HL-60 (cell line): Measurements from ENCODE around the gene NBAS.

Source experiments
- DNase-seq, 2 experiments: peaks; one replicate each; pipeline ENCODE4 v3.0.0-alpha.2; 2010 to 2020; ENCODE audit warnings: low read depth in 1 of 2, low spot score in 1 of 2
- H3K27ac ChIP-seq: fragments of 250-450 bp; sonication (Bioruptor Pico); replicated peaks from 2 replicates; pipeline ENCODE4 v1.5.1; 2020; ENCODE audit warnings: mild to moderate bottlenecking, moderate library complexity
- H3K27me3 ChIP-seq: fragments of 250-450 bp; sonication (Bioruptor Pico); 2 replicates; pipeline ENCODE4 v1.5.1; 2021; ENCODE audit warnings: mild to moderate bottlenecking, moderate library complexity; ENCODE audit not compliant: insufficient read depth, poor library complexity, severe bottlenecking
- H3K4me3 ChIP-seq: replicated peaks from 2 replicates; pipeline ENCODE4 v1.5.1; 2011; ENCODE audit warnings: mild to moderate bottlenecking, control low read depth, low read length; ENCODE audit not compliant: insufficient read depth
- GABPA ChIP-seq: IDR thresholded peaks from 2 replicates; pipeline ENCODE4 v1.6.1; 2012; ENCODE audit warnings: low read depth
- POLR2AphosphoS5 ChIP-seq: IDR thresholded peaks from 2 replicates; pipeline ENCODE4 v1.6.1; 2012; ENCODE audit warnings: low read depth
- SPI1 ChIP-seq: IDR thresholded peaks from 2 replicates; pipeline ENCODE4 v1.6.1; 2012; ENCODE audit warnings: low read depth, mild to moderate bottlenecking, borderline replicate concordance
- TF ChIP-seq, protein P1 (sequence below): IDR thresholded peaks from 2 replicates; pipeline ENCODE4 v1.6.1; 2012; ENCODE audit warnings: low read depth; ENCODE audit not compliant: insufficient replicate concordance
- TF ChIP-seq, protein P2 (sequence below): IDR thresholded peaks from one replicate; pipeline ENCODE4 v1.5.1; 2011; ENCODE audit warnings: low read length, control low read depth, inconsistent platforms; ENCODE audit not compliant: insufficient read depth

Gene NBAS

DNA sequence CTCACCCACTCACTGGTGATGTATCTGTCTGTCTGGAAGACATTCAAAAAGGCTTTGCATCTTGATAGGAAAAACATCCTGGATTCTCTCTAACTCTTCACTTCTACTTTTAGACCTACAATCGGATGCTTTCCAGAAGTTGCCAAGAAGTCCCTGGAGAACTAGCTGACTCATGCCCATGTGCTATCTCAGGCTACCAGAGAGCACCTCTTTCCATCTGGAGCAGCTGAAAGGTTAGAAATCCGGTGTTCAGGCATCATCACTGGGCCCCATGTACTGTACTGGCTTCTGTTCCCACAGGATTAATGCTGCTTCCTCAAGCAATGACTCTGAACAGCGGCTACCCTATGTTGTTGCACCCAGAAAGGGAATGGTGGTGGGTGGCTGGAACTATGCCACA, 259.0 kb downstream of the NBAS start:
- no peak for DNase-seq
- TF ChIP-seq POLR2AphosphoS5 (no peak), GABPA (no peak), SPI1 (no peak)
- TF ChIP-seq, protein P1, sequence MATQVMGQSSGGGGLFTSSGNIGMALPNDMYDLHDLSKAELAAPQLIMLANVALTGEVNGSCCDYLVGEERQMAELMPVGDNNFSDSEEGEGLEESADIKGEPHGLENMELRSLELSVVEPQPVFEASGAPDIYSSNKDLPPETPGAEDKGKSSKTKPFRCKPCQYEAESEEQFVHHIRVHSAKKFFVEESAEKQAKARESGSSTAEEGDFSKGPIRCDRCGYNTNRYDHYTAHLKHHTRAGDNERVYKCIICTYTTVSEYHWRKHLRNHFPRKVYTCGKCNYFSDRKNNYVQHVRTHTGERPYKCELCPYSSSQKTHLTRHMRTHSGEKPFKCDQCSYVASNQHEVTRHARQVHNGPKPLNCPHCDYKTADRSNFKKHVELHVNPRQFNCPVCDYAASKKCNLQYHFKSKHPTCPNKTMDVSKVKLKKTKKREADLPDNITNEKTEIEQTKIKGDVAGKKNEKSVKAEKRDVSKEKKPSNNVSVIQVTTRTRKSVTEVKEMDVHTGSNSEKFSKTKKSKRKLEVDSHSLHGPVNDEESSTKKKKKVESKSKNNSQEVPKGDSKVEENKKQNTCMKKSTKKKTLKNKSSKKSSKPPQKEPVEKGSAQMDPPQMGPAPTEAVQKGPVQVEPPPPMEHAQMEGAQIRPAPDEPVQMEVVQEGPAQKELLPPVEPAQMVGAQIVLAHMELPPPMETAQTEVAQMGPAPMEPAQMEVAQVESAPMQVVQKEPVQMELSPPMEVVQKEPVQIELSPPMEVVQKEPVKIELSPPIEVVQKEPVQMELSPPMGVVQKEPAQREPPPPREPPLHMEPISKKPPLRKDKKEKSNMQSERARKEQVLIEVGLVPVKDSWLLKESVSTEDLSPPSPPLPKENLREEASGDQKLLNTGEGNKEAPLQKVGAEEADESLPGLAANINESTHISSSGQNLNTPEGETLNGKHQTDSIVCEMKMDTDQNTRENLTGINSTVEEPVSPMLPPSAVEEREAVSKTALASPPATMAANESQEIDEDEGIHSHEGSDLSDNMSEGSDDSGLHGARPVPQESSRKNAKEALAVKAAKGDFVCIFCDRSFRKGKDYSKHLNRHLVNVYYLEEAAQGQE = no peak
- TF ChIP-seq, protein P2, sequence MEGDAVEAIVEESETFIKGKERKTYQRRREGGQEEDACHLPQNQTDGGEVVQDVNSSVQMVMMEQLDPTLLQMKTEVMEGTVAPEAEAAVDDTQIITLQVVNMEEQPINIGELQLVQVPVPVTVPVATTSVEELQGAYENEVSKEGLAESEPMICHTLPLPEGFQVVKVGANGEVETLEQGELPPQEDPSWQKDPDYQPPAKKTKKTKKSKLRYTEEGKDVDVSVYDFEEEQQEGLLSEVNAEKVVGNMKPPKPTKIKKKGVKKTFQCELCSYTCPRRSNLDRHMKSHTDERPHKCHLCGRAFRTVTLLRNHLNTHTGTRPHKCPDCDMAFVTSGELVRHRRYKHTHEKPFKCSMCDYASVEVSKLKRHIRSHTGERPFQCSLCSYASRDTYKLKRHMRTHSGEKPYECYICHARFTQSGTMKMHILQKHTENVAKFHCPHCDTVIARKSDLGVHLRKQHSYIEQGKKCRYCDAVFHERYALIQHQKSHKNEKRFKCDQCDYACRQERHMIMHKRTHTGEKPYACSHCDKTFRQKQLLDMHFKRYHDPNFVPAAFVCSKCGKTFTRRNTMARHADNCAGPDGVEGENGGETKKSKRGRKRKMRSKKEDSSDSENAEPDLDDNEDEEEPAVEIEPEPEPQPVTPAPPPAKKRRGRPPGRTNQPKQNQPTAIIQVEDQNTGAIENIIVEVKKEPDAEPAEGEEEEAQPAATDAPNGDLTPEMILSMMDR = no peak
- H3K27me3 ChIP-seq = no peaks in the 10 kb centered on the region
- H3K27ac ChIP-seq = no peak overlapping the region
- no peak overlapping the region for H3K4me3 ChIP-seq

DNA sequence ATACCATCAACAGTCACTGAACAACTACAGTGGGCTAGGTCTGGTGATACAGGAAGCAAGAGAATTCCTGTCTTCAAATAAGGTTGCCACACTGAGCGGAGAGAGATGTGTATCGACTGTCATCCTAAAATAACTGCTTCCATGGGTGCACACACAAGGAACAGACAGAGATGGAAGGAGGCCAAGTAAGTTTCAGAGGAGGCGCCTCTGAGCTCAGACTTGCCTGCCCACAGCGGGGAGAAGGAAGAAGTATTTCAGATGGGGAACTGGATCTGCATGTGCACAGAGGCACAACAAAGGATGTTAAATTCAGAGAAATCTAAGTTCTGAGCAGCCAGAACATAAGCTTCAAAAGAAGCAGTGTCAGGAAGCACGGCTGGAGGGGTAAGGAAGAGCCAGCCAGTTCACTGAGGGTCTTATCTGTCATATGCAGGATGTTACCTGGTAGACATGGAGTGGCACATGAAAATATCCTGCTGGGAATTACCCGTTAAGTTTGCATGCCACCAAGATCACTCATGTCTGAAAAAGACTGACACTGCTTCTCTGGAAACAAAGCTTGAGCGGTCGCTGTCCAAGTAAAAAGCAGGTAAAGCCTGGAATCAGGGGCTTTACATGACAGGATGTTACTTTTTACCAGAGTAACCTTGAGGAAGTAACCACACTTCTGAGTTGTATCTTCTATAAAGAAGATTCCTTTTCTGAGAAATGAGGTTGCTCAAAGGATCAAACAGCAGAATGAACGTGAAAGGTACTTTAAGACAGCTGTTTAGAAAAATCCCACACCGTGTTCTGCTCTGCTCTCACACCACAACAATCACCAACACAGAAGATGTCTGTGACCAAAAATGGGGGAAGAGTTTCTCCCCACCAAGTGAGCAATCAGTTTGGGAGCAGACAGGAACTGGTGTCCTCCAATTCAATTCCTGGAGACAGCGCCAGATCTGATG, 260.2 kb downstream of the NBAS start:
- H3K4me3 ChIP-seq = no peak overlapping the region

DNA sequence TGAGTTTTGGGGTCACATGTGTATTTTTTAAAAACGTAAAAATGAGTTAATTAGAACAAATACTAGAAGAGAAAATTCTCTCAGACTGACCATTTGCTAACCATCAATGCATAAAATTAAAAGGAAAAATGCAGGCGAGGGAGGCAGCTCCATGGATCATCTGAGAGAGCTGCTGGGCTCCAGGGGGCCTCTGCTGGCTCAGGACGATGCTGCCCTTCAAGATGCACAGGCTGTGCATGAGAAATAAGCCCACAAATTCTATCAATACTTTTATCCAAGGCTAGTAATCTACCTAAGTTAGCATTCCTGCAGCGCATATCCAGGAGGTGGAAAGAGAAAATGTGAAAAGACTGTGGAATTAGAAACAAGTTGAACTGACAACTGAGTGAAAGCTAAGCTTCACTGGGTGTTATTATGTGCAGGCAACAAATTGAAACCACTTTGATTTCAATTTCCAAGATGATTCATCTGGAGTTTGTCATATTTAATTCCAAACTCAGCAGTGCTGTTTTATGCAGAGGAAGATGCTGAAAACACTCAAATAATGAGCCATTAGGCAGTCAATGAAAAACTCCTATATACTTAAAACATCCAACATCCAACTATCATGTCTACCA, 261.1 kb downstream of the NBAS start:
- DNase-seq = no peak
- H3K4me3 ChIP-seq = no peak overlapping the region
- TF ChIP-seq, protein P2 = no peak
- TF ChIP-seq, protein P1 = no peak
- no peak for TF ChIP-seq SPI1
- no peak for TF ChIP-seq GABPA
- no peak for TF ChIP-seq POLR2AphosphoS5
- H3K27me3 ChIP-seq = no peaks in the 10 kb centered on the region
- H3K27ac ChIP-seq = no peak overlapping the region

More for the DNA sequence above, 260.2 kb downstream of the NBAS start:
- TF ChIP-seq, protein P1 = no peak
- TF ChIP-seq SPI1 = peak; percentile 59; the same call in 1 of the 2 replicates
- H3K27ac ChIP-seq = no peak overlapping the region
- H3K27me3 ChIP-seq = no peaks in the 10 kb centered on the region
- peak in 1 of 2 experiments; percentile 44 for DNase-seq
